ENCODE measurements around the gene HDAC4.

DNA sequence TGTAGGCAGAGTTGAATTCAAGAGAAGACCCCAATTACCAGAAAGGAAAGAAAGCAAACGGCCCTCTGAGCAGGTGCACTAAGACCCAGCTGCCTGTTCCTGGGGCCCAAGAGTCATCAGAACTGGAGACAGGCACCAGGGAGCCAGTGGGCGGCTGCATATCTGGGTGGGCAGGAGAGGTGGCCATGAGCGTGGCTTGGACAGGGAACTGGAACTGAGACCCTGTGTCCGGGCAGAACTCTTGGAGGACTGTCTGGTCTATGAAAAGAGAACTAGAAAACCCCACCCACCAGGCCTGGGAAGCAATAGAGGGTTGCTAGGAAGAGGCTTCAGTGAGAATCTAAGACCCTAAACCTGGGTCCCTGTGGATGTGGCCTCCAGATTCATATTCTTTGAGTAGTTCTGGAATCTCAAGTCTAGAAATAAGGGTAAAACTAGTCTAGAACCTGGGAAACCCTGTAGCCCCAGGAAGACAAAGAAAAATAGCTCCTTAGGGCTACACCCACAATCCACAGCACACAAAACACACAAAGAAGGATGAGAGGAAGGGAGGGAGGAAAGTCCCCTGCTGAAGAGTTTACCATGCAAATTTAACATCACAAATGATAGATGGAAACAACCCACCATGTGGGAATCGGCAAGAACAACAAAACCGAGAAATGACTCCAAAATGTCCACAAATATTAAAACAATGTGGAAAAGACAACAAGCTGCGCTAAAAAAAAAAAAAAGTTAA lies 147.0 kb downstream of the HDAC4 start:
- TF ChIP-seq EZH2 (IDR thresholded peaks at IDR 0.05; ENCODE audit: low read depth, unreplicated experiment) (no peak), JUNB (IDR thresholded peaks at IDR 0.05; ENCODE audit: unreplicated experiment) (no peak), CREB1 (CRISPR knock-in tag; IDR thresholded peaks at IDR 0.05; ENCODE audit: low read depth) (no peak), NANOG (IDR thresholded peaks at IDR 0.05; ENCODE audit: borderline replicate concordance) (no peak), EZH2phosphoT487 (IDR thresholded peaks at IDR 0.05; ENCODE audit: unreplicated experiment) (no peak), POLR2AphosphoS5 (IDR thresholded peaks at IDR 0.05; ENCODE audit: low read depth) (no peak), ZNF331 (CRISPR knock-in tag; IDR thresholded peaks at IDR 0.05; ENCODE audit: low read depth) (no peak)
- TF ChIP-seq, protein P1, sequence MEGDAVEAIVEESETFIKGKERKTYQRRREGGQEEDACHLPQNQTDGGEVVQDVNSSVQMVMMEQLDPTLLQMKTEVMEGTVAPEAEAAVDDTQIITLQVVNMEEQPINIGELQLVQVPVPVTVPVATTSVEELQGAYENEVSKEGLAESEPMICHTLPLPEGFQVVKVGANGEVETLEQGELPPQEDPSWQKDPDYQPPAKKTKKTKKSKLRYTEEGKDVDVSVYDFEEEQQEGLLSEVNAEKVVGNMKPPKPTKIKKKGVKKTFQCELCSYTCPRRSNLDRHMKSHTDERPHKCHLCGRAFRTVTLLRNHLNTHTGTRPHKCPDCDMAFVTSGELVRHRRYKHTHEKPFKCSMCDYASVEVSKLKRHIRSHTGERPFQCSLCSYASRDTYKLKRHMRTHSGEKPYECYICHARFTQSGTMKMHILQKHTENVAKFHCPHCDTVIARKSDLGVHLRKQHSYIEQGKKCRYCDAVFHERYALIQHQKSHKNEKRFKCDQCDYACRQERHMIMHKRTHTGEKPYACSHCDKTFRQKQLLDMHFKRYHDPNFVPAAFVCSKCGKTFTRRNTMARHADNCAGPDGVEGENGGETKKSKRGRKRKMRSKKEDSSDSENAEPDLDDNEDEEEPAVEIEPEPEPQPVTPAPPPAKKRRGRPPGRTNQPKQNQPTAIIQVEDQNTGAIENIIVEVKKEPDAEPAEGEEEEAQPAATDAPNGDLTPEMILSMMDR (conservative IDR thresholded peaks at IDR 0.05; ENCODE audit: low read depth in 2 of 2) = no peak
- TF ChIP-seq, protein P2, sequence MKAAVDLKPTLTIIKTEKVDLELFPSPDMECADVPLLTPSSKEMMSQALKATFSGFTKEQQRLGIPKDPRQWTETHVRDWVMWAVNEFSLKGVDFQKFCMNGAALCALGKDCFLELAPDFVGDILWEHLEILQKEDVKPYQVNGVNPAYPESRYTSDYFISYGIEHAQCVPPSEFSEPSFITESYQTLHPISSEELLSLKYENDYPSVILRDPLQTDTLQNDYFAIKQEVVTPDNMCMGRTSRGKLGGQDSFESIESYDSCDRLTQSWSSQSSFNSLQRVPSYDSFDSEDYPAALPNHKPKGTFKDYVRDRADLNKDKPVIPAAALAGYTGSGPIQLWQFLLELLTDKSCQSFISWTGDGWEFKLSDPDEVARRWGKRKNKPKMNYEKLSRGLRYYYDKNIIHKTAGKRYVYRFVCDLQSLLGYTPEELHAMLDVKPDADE (IDR thresholded peaks at IDR 0.05) = no peak
- TF ChIP-seq, protein P3, sequence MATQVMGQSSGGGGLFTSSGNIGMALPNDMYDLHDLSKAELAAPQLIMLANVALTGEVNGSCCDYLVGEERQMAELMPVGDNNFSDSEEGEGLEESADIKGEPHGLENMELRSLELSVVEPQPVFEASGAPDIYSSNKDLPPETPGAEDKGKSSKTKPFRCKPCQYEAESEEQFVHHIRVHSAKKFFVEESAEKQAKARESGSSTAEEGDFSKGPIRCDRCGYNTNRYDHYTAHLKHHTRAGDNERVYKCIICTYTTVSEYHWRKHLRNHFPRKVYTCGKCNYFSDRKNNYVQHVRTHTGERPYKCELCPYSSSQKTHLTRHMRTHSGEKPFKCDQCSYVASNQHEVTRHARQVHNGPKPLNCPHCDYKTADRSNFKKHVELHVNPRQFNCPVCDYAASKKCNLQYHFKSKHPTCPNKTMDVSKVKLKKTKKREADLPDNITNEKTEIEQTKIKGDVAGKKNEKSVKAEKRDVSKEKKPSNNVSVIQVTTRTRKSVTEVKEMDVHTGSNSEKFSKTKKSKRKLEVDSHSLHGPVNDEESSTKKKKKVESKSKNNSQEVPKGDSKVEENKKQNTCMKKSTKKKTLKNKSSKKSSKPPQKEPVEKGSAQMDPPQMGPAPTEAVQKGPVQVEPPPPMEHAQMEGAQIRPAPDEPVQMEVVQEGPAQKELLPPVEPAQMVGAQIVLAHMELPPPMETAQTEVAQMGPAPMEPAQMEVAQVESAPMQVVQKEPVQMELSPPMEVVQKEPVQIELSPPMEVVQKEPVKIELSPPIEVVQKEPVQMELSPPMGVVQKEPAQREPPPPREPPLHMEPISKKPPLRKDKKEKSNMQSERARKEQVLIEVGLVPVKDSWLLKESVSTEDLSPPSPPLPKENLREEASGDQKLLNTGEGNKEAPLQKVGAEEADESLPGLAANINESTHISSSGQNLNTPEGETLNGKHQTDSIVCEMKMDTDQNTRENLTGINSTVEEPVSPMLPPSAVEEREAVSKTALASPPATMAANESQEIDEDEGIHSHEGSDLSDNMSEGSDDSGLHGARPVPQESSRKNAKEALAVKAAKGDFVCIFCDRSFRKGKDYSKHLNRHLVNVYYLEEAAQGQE (IDR thresholded peaks at IDR 0.05; ENCODE audit: unreplicated experiment) = no peak

All from GM23338 (cell line).